ENCODE data around the gene CT45A10.
"Not testable (repeated sequence)": the region's sequence is repeated elsewhere in the genome, so short reads cannot be mapped to it uniquely, and the experiment has no call there.

The CT45A10 gene

DNA sequence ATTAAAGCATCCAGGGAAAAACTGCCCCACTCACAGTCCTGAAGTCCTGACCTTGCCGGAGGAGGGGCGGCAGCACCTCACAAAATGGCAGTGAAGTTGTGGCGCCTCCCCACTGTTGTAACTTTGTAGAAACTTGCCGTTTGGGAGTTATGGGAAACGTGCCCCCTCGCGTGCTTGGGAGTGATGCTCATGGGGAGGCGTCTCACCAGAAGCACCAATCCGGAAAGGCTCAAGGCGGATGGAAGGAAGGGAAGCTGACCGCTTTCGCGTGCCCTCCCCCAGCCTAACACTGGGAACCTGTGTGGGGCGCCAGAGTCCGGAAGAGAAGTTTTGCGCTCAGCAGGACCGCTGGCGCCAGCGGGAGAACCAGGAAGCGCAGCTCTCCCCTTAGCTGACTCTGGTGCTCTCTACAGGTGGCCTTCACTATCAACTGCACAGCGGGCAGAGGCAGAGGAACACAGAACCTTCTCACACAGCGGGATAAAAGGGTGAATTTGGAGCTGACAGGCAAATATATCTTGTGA, at the start of gene CT45A10, which contains the start of gene SAGE1:
TSS of gene CT45A10 (minus strand) at position 151 of the 524 bp plus-strand sequence. CDS start 8,100 bp downstream, outside the sequence.
TSS of gene SAGE1 (plus strand) at position 423 of the 524 bp plus-strand sequence. CDS start 2,527 bp downstream, outside the sequence.
- TF ChIP-seq, protein P1, sequence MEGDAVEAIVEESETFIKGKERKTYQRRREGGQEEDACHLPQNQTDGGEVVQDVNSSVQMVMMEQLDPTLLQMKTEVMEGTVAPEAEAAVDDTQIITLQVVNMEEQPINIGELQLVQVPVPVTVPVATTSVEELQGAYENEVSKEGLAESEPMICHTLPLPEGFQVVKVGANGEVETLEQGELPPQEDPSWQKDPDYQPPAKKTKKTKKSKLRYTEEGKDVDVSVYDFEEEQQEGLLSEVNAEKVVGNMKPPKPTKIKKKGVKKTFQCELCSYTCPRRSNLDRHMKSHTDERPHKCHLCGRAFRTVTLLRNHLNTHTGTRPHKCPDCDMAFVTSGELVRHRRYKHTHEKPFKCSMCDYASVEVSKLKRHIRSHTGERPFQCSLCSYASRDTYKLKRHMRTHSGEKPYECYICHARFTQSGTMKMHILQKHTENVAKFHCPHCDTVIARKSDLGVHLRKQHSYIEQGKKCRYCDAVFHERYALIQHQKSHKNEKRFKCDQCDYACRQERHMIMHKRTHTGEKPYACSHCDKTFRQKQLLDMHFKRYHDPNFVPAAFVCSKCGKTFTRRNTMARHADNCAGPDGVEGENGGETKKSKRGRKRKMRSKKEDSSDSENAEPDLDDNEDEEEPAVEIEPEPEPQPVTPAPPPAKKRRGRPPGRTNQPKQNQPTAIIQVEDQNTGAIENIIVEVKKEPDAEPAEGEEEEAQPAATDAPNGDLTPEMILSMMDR (conservative IDR thresholded peaks at IDR 0.05; ENCODE audit: low read depth, low read length), result no peak
- Histone ChIP-seq H3K36me3 (ENCODE audit: insufficient read depth) (no peaks in the 10 kb centered on the region), H3K79me2 (ENCODE audit: insufficient read depth, low read depth) (no peaks in the 10 kb centered on the region), H3K27ac (no peak within 1 kb of the TSS), H3K4me2 (no peak within 1 kb of the TSS), H3K9ac (no peak within 1 kb of the TSS), H3K4me3 (IDR thresholded peaks at IDR 0.05; ENCODE audit: insufficient read depth, low read depth, low read length) (no peak within 1 kb of the TSS), H4K20me1 (ENCODE audit: insufficient read depth) (no peaks in the 10 kb centered on the region), H3K4me1 (ENCODE audit: low read depth, poor library complexity, severe bottlenecking) (no peaks in the 10 kb centered on the region), H2AFZ (ENCODE audit: low read depth) (no peak within 1 kb of the TSS), H3K27me3 (ENCODE audit: insufficient read depth, low read depth) (no peaks in the 10 kb centered on the region)

- Histone ChIP-seq H3K27ac (no peak overlapping the region), H3K9ac (no peak overlapping the region), H2AFZ (ENCODE audit: low read depth) (no peak overlapping the region), H3K79me2 (ENCODE audit: insufficient read depth, low read depth) (no peaks in the 10 kb centered on the region), H3K4me3 (IDR thresholded peaks at IDR 0.05; ENCODE audit: insufficient read depth, low read depth, low read length) (no peak overlapping the region), H4K20me1 (ENCODE audit: insufficient read depth) (no peaks in the 10 kb centered on the region), H3K4me1 (ENCODE audit: low read depth, poor library complexity, severe bottlenecking) (no peaks in the 10 kb centered on the region), H3K4me2 (no peak overlapping the region), H3K27me3 (ENCODE audit: insufficient read depth, low read depth) (no peaks in the 10 kb centered on the region), H3K36me3 (ENCODE audit: insufficient read depth) (no peaks in the 10 kb centered on the region)
- TF ChIP-seq, protein P1 (conservative IDR thresholded peaks at IDR 0.05; ENCODE audit: low read depth, low read length), result peak; percentile 65
Observed at GRCh38 chrX:135931644-135932487, 38.6 kb upstream of the CT45A10 start.

- Histone ChIP-seq H3K27me3 (ENCODE audit: insufficient read depth, low read depth) (no peaks in the 10 kb centered on the region), H3K36me3 (ENCODE audit: insufficient read depth) (no peaks in the 10 kb centered on the region), H2AFZ (ENCODE audit: low read depth) (no peak overlapping the region), H3K9ac (no peak overlapping the region), H3K4me3 (IDR thresholded peaks at IDR 0.05; ENCODE audit: insufficient read depth, low read depth, low read length) (no peak overlapping the region), H3K4me2 (no peak overlapping the region), H3K27ac (no peak overlapping the region), H3K4me1 (ENCODE audit: low read depth, poor library complexity, severe bottlenecking) (no peaks in the 10 kb centered on the region), H4K20me1 (ENCODE audit: insufficient read depth) (no peaks in the 10 kb centered on the region), H3K79me2 (ENCODE audit: insufficient read depth, low read depth) (no peaks in the 10 kb centered on the region)
- TF ChIP-seq, protein P1 (conservative IDR thresholded peaks at IDR 0.05; ENCODE audit: low read depth, low read length), result no peak
Observed at GRCh38 chrX:135927897-135928296, 34.7 kb upstream of the CT45A10 start.

DNA sequence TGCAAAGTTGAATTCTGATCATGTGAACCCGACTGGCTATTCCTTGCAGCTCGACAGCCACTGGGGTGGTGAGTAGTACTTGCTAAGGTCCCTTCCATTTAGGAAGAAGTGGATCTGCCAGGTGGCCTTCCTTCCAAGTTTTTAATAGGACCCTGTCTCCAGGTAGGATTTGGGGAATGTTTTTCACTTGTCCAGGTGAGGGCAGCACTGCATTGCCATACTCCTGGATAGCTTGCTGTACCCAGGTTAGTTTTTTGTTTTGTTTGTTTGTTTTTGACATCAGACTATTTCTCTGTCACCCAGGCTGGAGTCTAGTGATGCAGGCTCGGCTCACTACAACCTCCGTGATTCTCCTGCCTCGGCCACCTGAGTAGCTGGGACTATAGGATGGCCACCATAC, 30.1 kb upstream of the CT45A10 start:
- Histone ChIP-seq H3K9ac (no peak overlapping the region), H3K4me1 (ENCODE audit: low read depth, poor library complexity, severe bottlenecking) (no peaks in the 10 kb centered on the region), H4K20me1 (ENCODE audit: insufficient read depth) (no peaks in the 10 kb centered on the region), H3K4me2 (no peak overlapping the region), H2AFZ (ENCODE audit: low read depth) (no peak overlapping the region), H3K79me2 (ENCODE audit: insufficient read depth, low read depth) (no peaks in the 10 kb centered on the region), H3K36me3 (ENCODE audit: insufficient read depth) (no peaks in the 10 kb centered on the region), H3K4me3 (IDR thresholded peaks at IDR 0.05; ENCODE audit: insufficient read depth, low read depth, low read length) (no peak overlapping the region), H3K27ac (no peak overlapping the region), H3K27me3 (ENCODE audit: insufficient read depth, low read depth) (no peaks in the 10 kb centered on the region)
- TF ChIP-seq, protein P1 (conservative IDR thresholded peaks at IDR 0.05; ENCODE audit: low read depth, low read length), result peak; percentile 30; the same call in 1 of the 2 replicates

- not testable (repeated sequence) for H3K4me1 ChIP-seq (ENCODE audit: low read depth, poor library complexity, severe bottlenecking); H4K20me1 ChIP-seq (ENCODE audit: insufficient read depth); H3K27ac ChIP-seq; H3K9ac ChIP-seq; H3K36me3 ChIP-seq (ENCODE audit: insufficient read depth); H3K4me2 ChIP-seq; H3K27me3 ChIP-seq (ENCODE audit: insufficient read depth, low read depth); H2AFZ ChIP-seq (ENCODE audit: low read depth); H3K4me3 ChIP-seq (IDR thresholded peaks at IDR 0.05; ENCODE audit: insufficient read depth, low read depth, low read length); H3K79me2 ChIP-seq (ENCODE audit: insufficient read depth, low read depth)
Observed at GRCh38 chrX:135920516-135920915, 27.3 kb upstream of the CT45A10 start.
